Neuronal stem cell (in vitro differentiated cells): ENCODE measurements around the gene UNKL.

Experiments used
- DNase-seq: peaks from one replicate; pipeline ENCODE4 v3.0.0-alpha.2; 2013; ENCODE audit warnings: low spot score
- H2AFZ ChIP-seq: one replicate; pipeline ENCODE4 v1.6.1; 2013; ENCODE audit warnings: mild to moderate bottlenecking, low read length, inconsistent platforms
- H2AK5ac ChIP-seq: 2 replicates; pipeline ENCODE4 v1.6.1; 2013; ENCODE audit warnings: low read depth, mild to moderate bottlenecking, inconsistent platforms, low read length, moderate library complexity, mixed read lengths
- H2BK120ac ChIP-seq: 2 replicates; pipeline ENCODE4 v1.6.1; 2013; ENCODE audit warnings: low read depth, mild to moderate bottlenecking, inconsistent platforms, low read length, moderate library complexity, mixed read lengths
- H2BK12ac ChIP-seq: one replicate; pipeline ENCODE4 v1.6.1; 2013; ENCODE audit warnings: low read length, inconsistent platforms
- H2BK15ac ChIP-seq: 2 replicates; pipeline ENCODE4 v1.6.1; 2013; ENCODE audit warnings: mild to moderate bottlenecking, low read length, inconsistent platforms, mixed read lengths
- H2BK5ac ChIP-seq: one replicate; pipeline ENCODE4 v1.6.1; 2013; ENCODE audit warnings: inconsistent platforms, mild to moderate bottlenecking, low read length, moderate library complexity
- H3K14ac ChIP-seq: one replicate; pipeline ENCODE4 v1.6.1; 2013; ENCODE audit warnings: low read length, inconsistent platforms
- H3K18ac ChIP-seq: 2 replicates; pipeline ENCODE4 v1.6.1; 2013; ENCODE audit warnings: low read length, inconsistent platforms
- H3K23ac ChIP-seq: 2 replicates; pipeline ENCODE4 v1.6.1; 2013; ENCODE audit warnings: low read depth, mild to moderate bottlenecking, mixed read lengths, low read length, inconsistent platforms; ENCODE audit not compliant: poor library complexity
- H3K27ac ChIP-seq: replicated peaks from 3 replicates; pipeline ENCODE4 v1.5.1; 2013; ENCODE audit warnings: low read length, inconsistent platforms
- H3K27me3 ChIP-seq, 3 experiments: 2 replicates each; pipeline ENCODE4 v1.6.1; 2013; ENCODE audit warnings: low read length in 3 of 3, mild to moderate bottlenecking in 2 of 3, inconsistent platforms in 1 of 3, low read depth in 1 of 3, mixed read lengths in 1 of 3, moderate library complexity in 1 of 3; ENCODE audit not compliant: control insufficient read depth in 3 of 3, insufficient read depth in 3 of 3
- H3K36me3 ChIP-seq, 2 donors: replicated peaks in 1 of 2; 2 replicates each; pipeline ENCODE4 v1.6.1; 2013; ENCODE audit warnings: low read length in 2 of 2; ENCODE audit not compliant: control insufficient read depth in 2 of 2, insufficient read depth in 2 of 2
- H3K4ac ChIP-seq: 2 replicates; pipeline ENCODE4 v1.6.1; 2013; ENCODE audit warnings: inconsistent platforms, mild to moderate bottlenecking, low read length, moderate library complexity
- H3K4me1 ChIP-seq, 2 donors: 1 replicate in 1 of 2; 2 replicates in 1 of 2; pipeline ENCODE4 v1.6.1; 2013; ENCODE audit warnings: low read length in 2 of 2, low read depth in 1 of 2; ENCODE audit not compliant: control insufficient read depth in 2 of 2, insufficient read depth in 1 of 2
- H3K4me2 ChIP-seq: one replicate; pipeline ENCODE4 v1.6.1; 2013; ENCODE audit warnings: mild to moderate bottlenecking, low read length, inconsistent platforms; ENCODE audit not compliant: insufficient read depth, poor library complexity, severe bottlenecking
- H3K4me3 ChIP-seq, 2 donors: 2 replicates each; pipeline ENCODE4 v1.5.1; 2013; ENCODE audit warnings: low read length in 2 of 2, mild to moderate bottlenecking in 2 of 2, inconsistent platforms in 1 of 2, moderate library complexity in 1 of 2
- H3K79me1 ChIP-seq: one replicate; pipeline ENCODE4 v1.6.1; 2013; ENCODE audit warnings: low read depth, mild to moderate bottlenecking, inconsistent platforms, low read length, moderate library complexity
- H3K9ac ChIP-seq: one replicate; pipeline ENCODE4 v1.6.1; 2013; ENCODE audit warnings: mild to moderate bottlenecking, low read depth, low read length, inconsistent platforms; ENCODE audit not compliant: poor library complexity
- H3K9me3 ChIP-seq, 2 donors: replicated peaks in 1 of 2; 2 replicates each; pipeline versions ENCODE3 to v1.6.1; 2013; ENCODE audit warnings: low read length in 2 of 2, mild to moderate bottlenecking in 2 of 2, inconsistent platforms in 1 of 2, low read depth in 1 of 2, mixed read lengths in 1 of 2, moderate library complexity in 1 of 2; ENCODE audit not compliant: control insufficient read depth in 2 of 2, insufficient read depth in 1 of 2
- H4K8ac ChIP-seq: one replicate; pipeline ENCODE4 v1.6.1; 2013; ENCODE audit warnings: low read depth, mild to moderate bottlenecking, inconsistent platforms, low read length, moderate library complexity
- H4K91ac ChIP-seq: one replicate; pipeline ENCODE4 v1.6.1; 2013; ENCODE audit warnings: low read length, low read depth, mild to moderate bottlenecking, inconsistent platforms; ENCODE audit not compliant: poor library complexity
- WGBS, 2 donors: extraction: QIAGEN DNeasy Blood & Tissue Kit; methylation state at CpG; one replicate each; pipeline ENCODE4 v1.1.7; 2013; ENCODE audit warnings: missing lambda C conversion rate in 2 of 2, mixed read lengths in 1 of 2; ENCODE audit not compliant: insufficient read length in 2 of 2, insufficient replicate concordance in 1 of 2; ENCODE audit errors: extremely low coverage in 2 of 2; 5-methylcytosine and 5-hydroxymethylcytosine counted together

The UNKL gene

GRCh38 chr16:1331712-1332617, 82.5 kb downstream of the UNKL start:
- H3K18ac ChIP-seq: peak overlapping the region; percentile 81
- no peak for DNase-seq
- H2BK15ac ChIP-seq: peak overlapping the region; percentile 99
- no peak overlapping the region for H3K27ac ChIP-seq
- H2BK12ac ChIP-seq: peak overlapping the region; percentile 93
- no peak overlapping the region for H3K4ac ChIP-seq
- peaks cover 26 to 55% of the 10 kb centered on the region in 2 donors for H3K4me1 ChIP-seq
- no peaks in the 10 kb centered on the region for H3K36me3 ChIP-seq
- peak overlapping the region; percentile 82 for H2AFZ ChIP-seq
- no peak overlapping the region for H2BK5ac ChIP-seq
- H3K23ac ChIP-seq: peak overlapping the region; percentile 83
- no peak overlapping the region for H4K91ac ChIP-seq
- H3K9ac ChIP-seq: no peak overlapping the region
- H3K9me3 ChIP-seq: peaks cover 7 to 9% of the 10 kb centered on the region in 2 donors
- no peak overlapping the region for H4K8ac ChIP-seq
- no peak overlapping the region for H2BK120ac ChIP-seq
- H3K4me3 ChIP-seq: peak overlapping the region; percentile 32 to 47
- peak overlapping the region; percentile 48 for H3K4me2 ChIP-seq
- H3K27me3 ChIP-seq: peaks cover 6 to 58% (median 29%) of the 10 kb centered on the region in 3 experiments
- WGBS, 2 donors: no CpG with 5 or more reads among the region's 34 CpGs
- H3K79me1 ChIP-seq: peaks cover 1% of the 10 kb centered on the region
- peak overlapping the region; percentile 31 for H3K14ac ChIP-seq
- H2AK5ac ChIP-seq: peak overlapping the region; percentile 71

GRCh38 chr16:1330931-1331711, 83.4 kb downstream of the UNKL start:
- Histone ChIP-seq H3K79me1 (peaks cover 1% of the 10 kb centered on the region), H4K8ac (no peak overlapping the region), H2AFZ (peak overlapping the region; percentile 82), H3K14ac (no peak overlapping the region), H3K4ac (no peak overlapping the region), H3K9me3 (peaks cover 7 to 9% of the 10 kb centered on the region in 2 donors), H3K4me2 (no peak overlapping the region), H3K27ac (no peak overlapping the region), H3K18ac (peak overlapping the region; percentile 53), H2BK12ac (peak overlapping the region; percentile 93), H2BK15ac (peak overlapping the region; percentile 84), H2BK120ac (no peak overlapping the region), H3K4me3 (peak overlapping the region in 1 of 2 donors; percentile 32), H3K9ac (no peak overlapping the region), H3K4me1 (peaks cover 24 to 47% of the 10 kb centered on the region in 2 donors), H3K36me3 (no peaks in the 10 kb centered on the region), H3K27me3 (peaks cover 6 to 51% (median 29%) of the 10 kb centered on the region in 3 experiments), H2AK5ac (peak overlapping the region; percentile 71), H4K91ac (no peak overlapping the region), H3K23ac (no peak overlapping the region), H2BK5ac (no peak overlapping the region)
- WGBS, 2 donors: no CpG with 5 or more reads among the region's 22 CpGs
- no peak for DNase-seq

GRCh38 chr16:1330260-1330914, 84.1 kb downstream of the UNKL start:
- Histone ChIP-seq H3K9ac (no peak overlapping the region), H2BK120ac (no peak overlapping the region), H3K27me3 (peaks cover 6 to 44% (median 28%) of the 10 kb centered on the region in 3 experiments), H3K14ac (no peak overlapping the region), H2BK5ac (no peak overlapping the region), H2AFZ (no peak overlapping the region), H4K8ac (no peak overlapping the region), H3K79me1 (peaks cover 1% of the 10 kb centered on the region), H3K4me1 (peaks cover 19 to 39% of the 10 kb centered on the region in 2 donors), H3K9me3 (peaks cover 7 to 8% of the 10 kb centered on the region in 2 donors), H3K4me3 (no peak overlapping the region), H3K36me3 (peaks cover 2 to 6% of the 10 kb centered on the region in 2 donors), H3K23ac (no peak overlapping the region), H3K18ac (no peak overlapping the region), H4K91ac (no peak overlapping the region), H2AK5ac (peak overlapping the region; percentile 83), H3K4ac (peak overlapping the region; percentile 53), H2BK15ac (peak overlapping the region; percentile 71), H3K4me2 (no peak overlapping the region), H2BK12ac (no peak overlapping the region), H3K27ac (no peak overlapping the region)
- no CpG with 5 or more reads among the region's 17 CpGs for WGBS, 2 donors
- DNase-seq: no peak
